ENCODE measurements around the gene ACAT2.

ACAT2 gene

DNA sequence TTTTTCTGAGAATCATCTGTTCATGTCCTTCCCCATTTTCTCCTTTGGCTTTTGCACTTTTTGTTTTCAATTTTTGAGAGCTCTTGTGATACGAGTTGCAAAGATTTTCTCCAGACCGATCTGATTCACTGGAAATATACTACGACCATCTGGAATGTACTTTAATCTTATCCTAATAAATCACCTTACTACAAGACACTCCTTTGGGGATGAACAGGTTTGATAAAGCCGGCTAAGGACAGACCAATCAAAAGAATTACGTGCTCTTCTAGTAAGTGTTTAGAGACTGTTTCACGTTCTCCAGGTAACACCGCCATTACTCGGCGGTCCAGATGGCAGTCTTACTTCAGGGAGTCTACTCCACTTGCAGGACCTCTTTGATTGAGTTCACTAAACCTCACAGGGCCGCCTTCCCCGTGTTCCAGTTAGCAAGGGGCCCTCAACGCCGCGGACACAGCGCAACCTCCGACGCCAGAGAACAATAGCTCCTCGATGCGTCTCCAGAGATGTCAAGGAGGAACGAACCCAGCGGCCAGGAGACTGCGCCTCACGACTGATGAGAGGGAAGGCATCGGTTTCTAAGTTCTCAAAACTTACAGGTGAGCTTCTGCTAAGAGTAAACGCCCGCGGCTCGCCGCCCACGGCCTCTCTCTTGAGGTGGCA, 35.5 kb upstream of the ACAT2 start:
- H3K4me3 ChIP-seq (ENCODE audit: low read depth, low read length) = peak overlapping the region; percentile 91
- ChIA-PET POLR2A (interaction anchor here (0.6 to 6.8 kb wide), 22 partner anchors 9 to 1234 kb away, joined by 3 to 115 read pairs (median 5); partner anchors contain the start of genes ACAT2, MRPL18, RSPH3 and SOD2), CTCF (interaction anchor here (0.6 to 1.8 kb wide), 6 partner anchors 9 to 1199 kb away, joined by 3 to 8 read pairs (median 4); no protein-coding TSS in a partner anchor)
- peaks cover 9 to 35% of the 10 kb centered on the region in 2 experiments; a peak in 2 of 3 replicates for H3K36me3 ChIP-seq (ENCODE audit: control insufficient read depth in 2 of 2, insufficient read depth in 1 of 2, low read length in 2 of 2)
- H3K27ac ChIP-seq (ENCODE audit: extremely low read depth, low read depth, low read length) = peak overlapping the region; percentile 99
- H3K9me3 ChIP-seq (ENCODE audit: control insufficient read depth, insufficient read depth, low read depth, low read length) = no peaks in the 10 kb centered on the region
- peaks cover 7% of the 10 kb centered on the region; the same call in 1 of the 2 replicates for H3K4me1 ChIP-seq (ENCODE audit: control insufficient read depth, insufficient read depth, low read length)
- TF ChIP-seq ZNF548 (tag by site-specific recombination; IDR thresholded peaks at IDR 0.05) (0 out of 2 replicates have a peak, but pooled peaks have one; percentile 33), KLF10 (tag by site-specific recombination; IDR thresholded peaks at IDR 0.05) (0 out of 2 replicates have a peak, but pooled peaks have one; percentile 67), ZNF660 (tag by site-specific recombination; IDR thresholded peaks at IDR 0.05) (no peak), ZNF248 (tag by site-specific recombination; IDR thresholded peaks at IDR 0.05) (no peak), PRDM1 (tag by site-specific recombination; IDR thresholded peaks at IDR 0.05) (no peak), ZNF560 (tag by site-specific recombination; IDR thresholded peaks at IDR 0.05; ENCODE audit: borderline replicate concordance) (no peak), GLI4 (tag by site-specific recombination; IDR thresholded peaks at IDR 0.05) (no peak), ZFHX2 (tag by site-specific recombination; conservative IDR thresholded peaks at IDR 0.05) (no peak), ZNF19 (tag by site-specific recombination; IDR thresholded peaks at IDR 0.05; ENCODE audit: low read depth) (0 out of 2 replicates have a peak, but pooled peaks have one; percentile 46), ZNF184 (tag by site-specific recombination; IDR thresholded peaks at IDR 0.05) (peak; percentile 27; the same call in 1 of the 2 replicates), ZNF132 (tag by site-specific recombination; IDR thresholded peaks at IDR 0.05; ENCODE audit: borderline replicate concordance) (no peak), ZFP41 (tag by site-specific recombination; IDR thresholded peaks at IDR 0.05; ENCODE audit: borderline replicate concordance) (no peak), ZNF510 (tag by site-specific recombination; IDR thresholded peaks at IDR 0.05; ENCODE audit: insufficient replicate concordance) (no peak), SCRT1 (tag by site-specific recombination; IDR thresholded peaks at IDR 0.05; ENCODE audit: borderline replicate concordance) (no peak), ZNF292 (tag by site-specific recombination; IDR thresholded peaks at IDR 0.05; ENCODE audit: borderline replicate concordance, low read depth) (no peak), ZNF558 (tag by site-specific recombination; IDR thresholded peaks at IDR 0.05) (0 out of 2 replicates have a peak, but pooled peaks have one; percentile 69), ZNF433 (tag by site-specific recombination; IDR thresholded peaks at IDR 0.05; ENCODE audit: low read depth) (no peak), ZNF785 (tag by site-specific recombination; IDR thresholded peaks at IDR 0.05) (no peak)
- TF ChIP-seq, protein P1, sequence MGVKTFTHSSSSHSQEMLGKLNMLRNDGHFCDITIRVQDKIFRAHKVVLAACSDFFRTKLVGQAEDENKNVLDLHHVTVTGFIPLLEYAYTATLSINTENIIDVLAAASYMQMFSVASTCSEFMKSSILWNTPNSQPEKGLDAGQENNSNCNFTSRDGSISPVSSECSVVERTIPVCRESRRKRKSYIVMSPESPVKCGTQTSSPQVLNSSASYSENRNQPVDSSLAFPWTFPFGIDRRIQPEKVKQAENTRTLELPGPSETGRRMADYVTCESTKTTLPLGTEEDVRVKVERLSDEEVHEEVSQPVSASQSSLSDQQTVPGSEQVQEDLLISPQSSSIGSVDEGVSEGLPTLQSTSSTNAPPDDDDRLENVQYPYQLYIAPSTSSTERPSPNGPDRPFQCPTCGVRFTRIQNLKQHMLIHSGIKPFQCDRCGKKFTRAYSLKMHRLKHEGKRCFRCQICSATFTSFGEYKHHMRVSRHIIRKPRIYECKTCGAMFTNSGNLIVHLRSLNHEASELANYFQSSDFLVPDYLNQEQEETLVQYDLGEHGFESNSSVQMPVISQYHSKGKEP (tag by site-specific recombination; IDR thresholded peaks at IDR 0.05) = no peak
- TF ChIP-seq, protein P2, sequence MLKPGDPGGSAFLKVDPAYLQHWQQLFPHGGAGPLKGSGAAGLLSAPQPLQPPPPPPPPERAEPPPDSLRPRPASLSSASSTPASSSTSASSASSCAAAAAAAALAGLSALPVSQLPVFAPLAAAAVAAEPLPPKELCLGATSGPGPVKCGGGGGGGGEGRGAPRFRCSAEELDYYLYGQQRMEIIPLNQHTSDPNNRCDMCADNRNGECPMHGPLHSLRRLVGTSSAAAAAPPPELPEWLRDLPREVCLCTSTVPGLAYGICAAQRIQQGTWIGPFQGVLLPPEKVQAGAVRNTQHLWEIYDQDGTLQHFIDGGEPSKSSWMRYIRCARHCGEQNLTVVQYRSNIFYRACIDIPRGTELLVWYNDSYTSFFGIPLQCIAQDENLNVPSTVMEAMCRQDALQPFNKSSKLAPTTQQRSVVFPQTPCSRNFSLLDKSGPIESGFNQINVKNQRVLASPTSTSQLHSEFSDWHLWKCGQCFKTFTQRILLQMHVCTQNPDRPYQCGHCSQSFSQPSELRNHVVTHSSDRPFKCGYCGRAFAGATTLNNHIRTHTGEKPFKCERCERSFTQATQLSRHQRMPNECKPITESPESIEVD (tag by site-specific recombination; IDR thresholded peaks at IDR 0.05) = no peak
- TF ChIP-seq, protein P3, sequence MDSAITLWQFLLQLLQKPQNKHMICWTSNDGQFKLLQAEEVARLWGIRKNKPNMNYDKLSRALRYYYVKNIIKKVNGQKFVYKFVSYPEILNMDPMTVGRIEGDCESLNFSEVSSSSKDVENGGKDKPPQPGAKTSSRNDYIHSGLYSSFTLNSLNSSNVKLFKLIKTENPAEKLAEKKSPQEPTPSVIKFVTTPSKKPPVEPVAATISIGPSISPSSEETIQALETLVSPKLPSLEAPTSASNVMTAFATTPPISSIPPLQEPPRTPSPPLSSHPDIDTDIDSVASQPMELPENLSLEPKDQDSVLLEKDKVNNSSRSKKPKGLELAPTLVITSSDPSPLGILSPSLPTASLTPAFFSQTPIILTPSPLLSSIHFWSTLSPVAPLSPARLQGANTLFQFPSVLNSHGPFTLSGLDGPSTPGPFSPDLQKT (IDR thresholded peaks at IDR 0.05; ENCODE audit: borderline replicate concordance, low read depth, low read length) = no peak
- TF ChIP-seq, protein P4, sequence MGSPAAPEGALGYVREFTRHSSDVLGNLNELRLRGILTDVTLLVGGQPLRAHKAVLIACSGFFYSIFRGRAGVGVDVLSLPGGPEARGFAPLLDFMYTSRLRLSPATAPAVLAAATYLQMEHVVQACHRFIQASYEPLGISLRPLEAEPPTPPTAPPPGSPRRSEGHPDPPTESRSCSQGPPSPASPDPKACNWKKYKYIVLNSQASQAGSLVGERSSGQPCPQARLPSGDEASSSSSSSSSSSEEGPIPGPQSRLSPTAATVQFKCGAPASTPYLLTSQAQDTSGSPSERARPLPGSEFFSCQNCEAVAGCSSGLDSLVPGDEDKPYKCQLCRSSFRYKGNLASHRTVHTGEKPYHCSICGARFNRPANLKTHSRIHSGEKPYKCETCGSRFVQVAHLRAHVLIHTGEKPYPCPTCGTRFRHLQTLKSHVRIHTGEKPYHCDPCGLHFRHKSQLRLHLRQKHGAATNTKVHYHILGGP (tag by site-specific recombination; IDR thresholded peaks at IDR 0.05) = no peak
- TF ChIP-seq, protein P5, sequence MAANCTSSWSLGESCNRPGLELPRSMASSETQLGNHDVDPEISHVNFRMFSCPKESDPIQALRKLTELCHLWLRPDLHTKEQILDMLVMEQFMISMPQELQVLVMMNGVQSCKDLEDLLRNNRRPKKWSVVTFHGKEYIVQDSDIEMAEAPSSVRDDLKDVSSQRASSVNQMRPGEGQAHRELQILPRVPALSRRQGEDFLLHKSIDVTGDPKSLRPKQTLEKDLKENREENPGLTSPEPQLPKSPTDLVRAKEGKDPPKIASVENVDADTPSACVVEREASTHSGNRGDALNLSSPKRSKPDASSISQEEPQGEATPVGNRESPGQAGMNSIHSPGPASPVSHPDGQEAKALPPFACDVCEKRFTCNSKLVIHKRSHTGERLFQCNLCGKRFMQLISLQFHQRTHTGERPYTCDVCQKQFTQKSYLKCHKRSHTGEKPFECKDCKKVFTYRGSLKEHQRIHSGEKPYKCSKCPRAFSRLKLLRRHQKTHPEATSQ (tag by site-specific recombination; IDR thresholded peaks at IDR 0.05) = no peak
- TF ChIP-seq, protein P6, sequence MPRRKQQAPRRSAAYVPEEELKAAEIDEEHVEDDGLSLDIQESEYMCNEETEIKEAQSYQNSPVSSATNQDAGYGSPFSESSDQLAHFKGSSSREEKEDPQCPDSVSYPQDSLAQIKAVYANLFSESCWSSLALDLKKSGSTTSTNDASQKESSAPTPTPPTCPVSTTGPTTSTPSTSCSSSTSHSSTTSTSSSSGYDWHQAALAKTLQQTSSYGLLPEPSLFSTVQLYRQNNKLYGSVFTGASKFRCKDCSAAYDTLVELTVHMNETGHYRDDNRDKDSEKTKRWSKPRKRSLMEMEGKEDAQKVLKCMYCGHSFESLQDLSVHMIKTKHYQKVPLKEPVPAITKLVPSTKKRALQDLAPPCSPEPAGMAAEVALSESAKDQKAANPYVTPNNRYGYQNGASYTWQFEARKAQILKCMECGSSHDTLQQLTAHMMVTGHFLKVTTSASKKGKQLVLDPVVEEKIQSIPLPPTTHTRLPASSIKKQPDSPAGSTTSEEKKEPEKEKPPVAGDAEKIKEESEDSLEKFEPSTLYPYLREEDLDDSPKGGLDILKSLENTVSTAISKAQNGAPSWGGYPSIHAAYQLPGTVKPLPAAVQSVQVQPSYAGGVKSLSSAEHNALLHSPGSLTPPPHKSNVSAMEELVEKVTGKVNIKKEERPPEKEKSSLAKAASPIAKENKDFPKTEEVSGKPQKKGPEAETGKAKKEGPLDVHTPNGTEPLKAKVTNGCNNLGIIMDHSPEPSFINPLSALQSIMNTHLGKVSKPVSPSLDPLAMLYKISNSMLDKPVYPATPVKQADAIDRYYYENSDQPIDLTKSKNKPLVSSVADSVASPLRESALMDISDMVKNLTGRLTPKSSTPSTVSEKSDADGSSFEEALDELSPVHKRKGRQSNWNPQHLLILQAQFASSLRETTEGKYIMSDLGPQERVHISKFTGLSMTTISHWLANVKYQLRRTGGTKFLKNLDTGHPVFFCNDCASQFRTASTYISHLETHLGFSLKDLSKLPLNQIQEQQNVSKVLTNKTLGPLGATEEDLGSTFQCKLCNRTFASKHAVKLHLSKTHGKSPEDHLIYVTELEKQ (tag by site-specific recombination; IDR thresholded peaks at IDR 0.05; ENCODE audit: borderline replicate concordance) = no peak
